GM19238 (cell line): Measurements from ENCODE around the gene FOXD3.

Experiments used
- DNase-seq: peaks from one replicate; pipeline ENCODE4 v3.0.0; 2011; ENCODE audit warnings: low spot score; ENCODE audit not compliant: insufficient read length

The FOXD3 gene

GRCh38 chr1:63362073-63362472 lies 39.7 kb downstream of the FOXD3 start:
- no peak for DNase-seq

GRCh38 chr1:63362578-63362977 lies 40.2 kb downstream of the FOXD3 start:
- no peak for DNase-seq

GRCh38 chr1:63363014-63363413 lies 40.6 kb downstream of the FOXD3 start:
- DNase-seq: no peak

- no peak for DNase-seq
Observed at GRCh38 chr1:63366908-63367214, 44.5 kb downstream of the FOXD3 start.

GRCh38 chr1:63367215-63368103 lies 45.1 kb downstream of the FOXD3 start, which contains the start of gene ALG6:
ALG6 (plus strand) TSS chr1:63367627; CDS start chr1:63370978, 3,351 bp downstream.
- DNase-seq: peak; percentile 97

DNA sequence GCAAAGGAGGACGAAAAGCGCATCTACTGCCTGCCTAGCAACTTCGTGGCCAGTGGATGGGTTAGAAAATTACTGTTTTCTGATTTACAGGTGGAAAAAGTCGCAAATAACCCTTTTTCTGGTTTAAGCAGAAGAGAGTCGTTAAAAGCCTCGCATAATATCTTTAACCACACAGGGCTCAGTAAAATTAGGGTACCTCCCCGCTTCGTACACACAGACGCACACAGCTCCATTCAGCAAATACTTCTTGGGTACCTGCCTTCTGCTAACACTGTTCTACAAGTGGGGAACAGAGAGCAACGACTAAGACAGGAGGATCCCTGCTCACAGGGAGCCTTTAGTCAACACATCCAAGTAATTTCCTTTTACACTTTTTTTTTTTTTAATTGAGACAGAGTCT lies 45.8 kb downstream of the FOXD3 start:
- no peak for DNase-seq
